Sigmoid colon (tissue), 7 donors: Measurements from ENCODE around the gene GRIK1. TPM values are rescaled to one million over a fixed set of nuclear protein-coding genes. Genes with fewer than 3 reads are reported as not detected.

Experiments used
- DNase-seq: peaks from one replicate; pipeline ENCODE4 v3.0.0-alpha.2; 2019
- H3K27ac ChIP-seq, 4 donors: fragments of 200-600 bp; sonication (generic); one replicate each; pipeline ENCODE4 v1.5.1; 2016 to 2019; ENCODE audit warnings: mild to moderate bottlenecking in 1 of 4
- H3K27me3 ChIP-seq, 3 donors: fragments of 200-600 bp; sonication (generic); one replicate each; pipeline ENCODE4 v1.5.1; 2019; ENCODE audit warnings: mild to moderate bottlenecking in 1 of 3
- H3K36me3 ChIP-seq, 4 donors: fragments of 200-600 bp; sonication (generic); one replicate each; pipeline ENCODE4 v1.5.1; 2016 to 2019
- H3K4me1 ChIP-seq, 4 donors: fragments of 200-600 bp; sonication (generic); one replicate each; pipeline ENCODE4 v1.5.1; 2017 to 2019
- H3K4me3 ChIP-seq, 4 donors: fragments of 200-600 bp; sonication (generic); one replicate each; pipeline ENCODE4 v1.5.1; 2017 to 2019; ENCODE audit warnings: mild to moderate bottlenecking in 2 of 4, moderate library complexity in 1 of 4
- H3K9me3 ChIP-seq, 4 donors: fragments of 200-600 bp in 3 of 4; sonication (generic) in 3 of 4; one replicate each; pipeline versions ENCODE4 v1.5.1 to v1.6.1; 2013 to 2019
- CTCF ChIP-seq, 4 experiments: fragments of 450-650 bp in 3 of 4; fragments of 200-600 bp in 1 of 4; IDR thresholded peaks; one replicate each; pipeline ENCODE4 v1.5.1; 2016 to 2019; ENCODE audit warnings: antibody characterized with exemption in 4 of 4, mild to moderate bottlenecking in 3 of 4, moderate library complexity in 2 of 4
- EP300 ChIP-seq, 4 donors: sonication (generic); formaldehyde crosslinking; IDR thresholded peaks; one replicate each; pipeline ENCODE4 v1.6.1; 2017; ENCODE audit warnings: antibody characterized with exemption in 4 of 4
- POLR2A ChIP-seq, 2 donors: fragments of 450-650 bp; IDR thresholded peaks; one replicate each; pipeline ENCODE4 v1.6.1; 2016; ENCODE audit warnings: antibody characterized with exemption in 2 of 2, mild to moderate bottlenecking in 2 of 2, moderate library complexity in 2 of 2
- POLR2AphosphoS5 ChIP-seq, 4 donors: sonication (generic); formaldehyde crosslinking; IDR thresholded peaks; one replicate each; pipeline ENCODE4 v1.6.1; 2017; ENCODE audit warnings: antibody characterized with exemption in 4 of 4
- WGBS, 2 donors: extraction: QIAGEN DNeasy Blood & Tissue Kit; methylation state at CpG; one replicate each; pipeline ENCODE4 v1.1.7; 2013; 5-methylcytosine and 5-hydroxymethylcytosine counted together
- intact Hi-C: fragments of 100-400 bp; cut with DNase I; formaldehyde crosslinking; loops from one replicate; pipeline ENCODE4 v1.15.1; 2023
- polyA plus RNA-seq, 3 donors: library from polyadenylated mRNA; stranded (reverse); fragments of 200-250 nt; gene quantifications; one replicate each; pipeline ENCODE4 v1.2.3, GENCODE V29; 2013
- total RNA-seq, 4 donors: library from RNA; depleted of rRNA; stranded (reverse); fragments of >200 nt; gene quantifications; one replicate each; pipeline ENCODE4 v1.1.0, GENCODE V29; 2016
- donor health status: healthy with polysubstance abuse.
- donor health status: Bipolar disorder and iron deficiency.
- donor health status: healthy.

Gene GRIK1
- total and polyA plus RNA-seq, 7 donors, result under 0.01 to 0.49 (median 0.13) TPM; not detected in 4

- Histone ChIP-seq H3K27ac (no peak overlapping the region), H3K4me1 (no peaks in the 10 kb centered on the region), H3K36me3 (no peaks in the 10 kb centered on the region), H3K9me3 (peaks cover 0 to 3% (median 0%) of the 10 kb centered on the region in 4 donors), H3K4me3 (no peak overlapping the region), H3K27me3 (no peaks in the 10 kb centered on the region)
- no peak for TF ChIP-seq POLR2A (IDR thresholded peaks at IDR 0.05)
- no peak for TF ChIP-seq POLR2AphosphoS5 (IDR thresholded peaks at IDR 0.05)
- TF ChIP-seq EP300 (IDR thresholded peaks at IDR 0.05), result no peak
- TF ChIP-seq CTCF (IDR thresholded peaks at IDR 0.05), result no peak
- WGBS, 2 donors, result 61 to 75% methylated on average over 7 of the region's 7 CpGs
- no peak for DNase-seq
- intact Hi-C loops, result no loop called here
These were observed 242.1 kb downstream of the GRIK1 start for GRCh38 chr21:29697555-29698193.

- peaks cover 0 to 3% (median 0%) of the 10 kb centered on the region in 4 donors for H3K9me3 ChIP-seq
- 89 to 91% methylated on average over 1 of the region's 1 CpG for WGBS, 2 donors
- no peak overlapping the region for H3K4me3 ChIP-seq
- no peak for DNase-seq
- no peak for TF ChIP-seq EP300 (IDR thresholded peaks at IDR 0.05)
- no peak overlapping the region for H3K27ac ChIP-seq
- intact Hi-C loops, result no loop called here
- no peaks in the 10 kb centered on the region for H3K4me1 ChIP-seq
- no peaks in the 10 kb centered on the region for H3K27me3 ChIP-seq
- no peaks in the 10 kb centered on the region for H3K36me3 ChIP-seq
These were observed 242.9 kb downstream of the GRIK1 start for GRCh38 chr21:29696937-29697336.

- DNase-seq, result no peak
- no peak overlapping the region for H3K27ac ChIP-seq
- intact Hi-C loops, result no loop called here
- H3K36me3 ChIP-seq, result no peaks in the 10 kb centered on the region
- 76 to 86% methylated on average over 5 of the region's 5 CpGs for WGBS, 2 donors
- no peak for TF ChIP-seq POLR2AphosphoS5 (IDR thresholded peaks at IDR 0.05)
- TF ChIP-seq CTCF (IDR thresholded peaks at IDR 0.05), result no peak
- TF ChIP-seq EP300 (IDR thresholded peaks at IDR 0.05), result no peak
- no peak for TF ChIP-seq POLR2A (IDR thresholded peaks at IDR 0.05)
- H3K4me3 ChIP-seq, result no peak overlapping the region
- no peaks in the 10 kb centered on the region for H3K4me1 ChIP-seq
- H3K27me3 ChIP-seq, result no peaks in the 10 kb centered on the region
- H3K9me3 ChIP-seq, result no peaks in the 10 kb centered on the region
These were observed 247.9 kb downstream of the GRIK1 start for GRCh38 chr21:29691616-29692491.

DNA sequence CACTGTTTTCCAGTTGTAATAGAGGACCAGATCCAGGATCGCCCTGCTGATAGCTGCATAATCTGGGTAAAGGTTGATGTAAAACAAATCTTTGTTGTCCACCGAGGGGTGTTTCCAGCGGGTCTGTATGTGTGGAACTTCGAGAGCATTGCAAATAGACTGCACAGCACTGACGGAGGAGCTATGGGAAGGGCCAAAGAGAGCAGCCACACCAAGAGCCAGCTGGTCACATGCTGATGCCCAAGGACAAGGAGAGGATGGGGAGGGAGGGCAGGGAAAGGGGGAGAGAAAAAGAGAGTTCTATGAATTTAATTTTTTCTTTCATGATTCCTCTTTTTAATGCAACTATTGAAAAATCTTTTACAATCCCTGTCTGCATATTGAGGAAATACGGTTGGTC is 250.0 kb downstream of the GRIK1 start:
- no peak for TF ChIP-seq EP300 (IDR thresholded peaks at IDR 0.05)
- TF ChIP-seq CTCF (IDR thresholded peaks at IDR 0.05), result no peak
- TF ChIP-seq POLR2AphosphoS5 (IDR thresholded peaks at IDR 0.05), result no peak
- no peak for TF ChIP-seq POLR2A (IDR thresholded peaks at IDR 0.05)
- 85 to 88% methylated on average over 6 of the region's 6 CpGs for WGBS, 2 donors
- DNase-seq, result no peak

DNA sequence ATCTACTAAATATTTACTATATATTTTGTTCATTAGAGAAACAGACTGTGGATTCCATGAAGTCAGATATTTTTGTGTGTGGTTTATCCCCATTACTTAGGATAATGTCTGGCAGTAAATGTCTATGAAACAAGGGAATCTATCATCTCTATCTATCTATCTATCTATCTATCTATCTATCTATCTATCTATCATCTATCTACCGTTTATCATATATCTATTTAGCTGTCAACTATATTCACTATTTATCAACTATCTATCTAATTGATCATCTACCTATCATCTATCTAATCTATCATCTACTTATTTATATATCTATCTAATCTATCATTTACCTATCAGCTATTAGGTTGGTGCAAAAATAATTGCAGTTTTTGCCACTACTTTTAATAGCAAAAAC is 255.7 kb downstream of the GRIK1 start:
- intact Hi-C loops, result no loop called here
- no peak for DNase-seq
- Histone ChIP-seq H3K27ac (no peak overlapping the region), H3K4me3 (no peak overlapping the region), H3K36me3 (no peaks in the 10 kb centered on the region), H3K27me3 (no peaks in the 10 kb centered on the region), H3K4me1 (no peaks in the 10 kb centered on the region), H3K9me3 (no peaks in the 10 kb centered on the region)
- TF ChIP-seq POLR2A (IDR thresholded peaks at IDR 0.05) (no peak), CTCF (IDR thresholded peaks at IDR 0.05) (no peak), POLR2AphosphoS5 (IDR thresholded peaks at IDR 0.05) (no peak), EP300 (IDR thresholded peaks at IDR 0.05) (no peak)
- WGBS, 2 donors, result 91 to 96% methylated on average over 1 of the region's 1 CpG

More for the DNA sequence above, 250.0 kb downstream of the GRIK1 start:
- H3K27me3 ChIP-seq, result no peaks in the 10 kb centered on the region
- H3K36me3 ChIP-seq, result no peaks in the 10 kb centered on the region
- no peak overlapping the region for H3K4me3 ChIP-seq
- H3K27ac ChIP-seq, result no peak overlapping the region
- no peaks in the 10 kb centered on the region for H3K4me1 ChIP-seq
- no peaks in the 10 kb centered on the region for H3K9me3 ChIP-seq
- intact Hi-C loops, result no loop called here
